Fibroblast of mammary gland (primary cell): ENCODE measurements around the gene CADM4.
A peak's percentile ranks its signal among the peaks of the same experiment; 100 is the strongest.
"Not testable (repeated sequence)": the region's sequence is repeated elsewhere in the genome, so short reads cannot be mapped to it uniquely, and the experiment has no call there.

Experiments used
- DNase-seq: peaks from one replicate; pipeline ENCODE4 v3.0.0-alpha.2; 2010; ENCODE audit warnings: low read depth
- H3K4me3 ChIP-seq: 2 replicates; pipeline ENCODE4 v1.5.1; 2011; ENCODE audit warnings: low read depth, mild to moderate bottlenecking, low read length, moderate library complexity; ENCODE audit not compliant: control insufficient read depth
- TF ChIP-seq, protein P1 (sequence below): conservative IDR thresholded peaks from 2 replicates; pipeline ENCODE4 v1.5.1; 2011; ENCODE audit warnings: low read depth, low read length, inconsistent platforms; ENCODE audit not compliant: control insufficient read depth, insufficient read depth

CADM4 gene

DNA sequence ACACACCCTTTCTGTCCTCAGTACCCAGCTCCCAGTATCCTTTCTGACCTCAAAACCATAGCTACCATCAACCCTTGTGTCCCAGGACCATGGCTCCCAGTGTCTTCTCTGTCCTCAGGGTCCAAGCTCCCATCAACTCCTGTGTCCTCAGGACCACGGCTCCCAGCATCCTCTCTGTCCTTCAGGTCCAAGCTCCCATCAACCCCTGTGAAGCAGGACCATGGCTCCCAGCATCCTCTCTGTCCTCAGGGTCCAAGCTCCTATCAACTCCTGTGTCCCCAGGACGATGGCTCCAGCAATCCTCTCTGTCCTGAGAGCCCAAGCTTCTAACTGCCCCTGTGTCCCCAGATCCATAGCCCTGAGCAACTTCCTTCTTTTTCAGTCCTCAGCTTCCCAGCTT lies 1.7 kb upstream of the CADM4 start:
- TF ChIP-seq, protein P1, sequence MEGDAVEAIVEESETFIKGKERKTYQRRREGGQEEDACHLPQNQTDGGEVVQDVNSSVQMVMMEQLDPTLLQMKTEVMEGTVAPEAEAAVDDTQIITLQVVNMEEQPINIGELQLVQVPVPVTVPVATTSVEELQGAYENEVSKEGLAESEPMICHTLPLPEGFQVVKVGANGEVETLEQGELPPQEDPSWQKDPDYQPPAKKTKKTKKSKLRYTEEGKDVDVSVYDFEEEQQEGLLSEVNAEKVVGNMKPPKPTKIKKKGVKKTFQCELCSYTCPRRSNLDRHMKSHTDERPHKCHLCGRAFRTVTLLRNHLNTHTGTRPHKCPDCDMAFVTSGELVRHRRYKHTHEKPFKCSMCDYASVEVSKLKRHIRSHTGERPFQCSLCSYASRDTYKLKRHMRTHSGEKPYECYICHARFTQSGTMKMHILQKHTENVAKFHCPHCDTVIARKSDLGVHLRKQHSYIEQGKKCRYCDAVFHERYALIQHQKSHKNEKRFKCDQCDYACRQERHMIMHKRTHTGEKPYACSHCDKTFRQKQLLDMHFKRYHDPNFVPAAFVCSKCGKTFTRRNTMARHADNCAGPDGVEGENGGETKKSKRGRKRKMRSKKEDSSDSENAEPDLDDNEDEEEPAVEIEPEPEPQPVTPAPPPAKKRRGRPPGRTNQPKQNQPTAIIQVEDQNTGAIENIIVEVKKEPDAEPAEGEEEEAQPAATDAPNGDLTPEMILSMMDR = no peak
- no peak for DNase-seq
- no peak overlapping the region for H3K4me3 ChIP-seq

DNA sequence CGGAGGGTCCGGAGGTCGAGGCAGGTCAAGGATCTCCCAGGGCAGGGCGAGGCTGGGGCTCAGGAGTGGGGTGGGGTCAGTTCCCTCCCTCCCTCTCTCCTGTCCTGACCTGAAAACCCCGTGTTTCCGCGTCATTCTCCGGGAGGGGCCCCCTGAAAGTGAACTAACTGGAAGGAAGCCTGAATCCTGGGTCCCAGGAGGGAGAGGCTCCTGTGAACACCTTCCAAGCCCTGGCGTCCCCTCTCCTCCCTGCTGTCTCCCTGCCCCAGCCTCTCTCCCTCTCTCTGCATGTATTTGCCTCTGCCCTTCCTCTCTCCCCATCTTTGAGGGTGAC lies 741 bp upstream of the CADM4 start:
- DNase-seq = no peak
- TF ChIP-seq, protein P1 = no peak
- H3K4me3 ChIP-seq = no peak overlapping the region

DNA sequence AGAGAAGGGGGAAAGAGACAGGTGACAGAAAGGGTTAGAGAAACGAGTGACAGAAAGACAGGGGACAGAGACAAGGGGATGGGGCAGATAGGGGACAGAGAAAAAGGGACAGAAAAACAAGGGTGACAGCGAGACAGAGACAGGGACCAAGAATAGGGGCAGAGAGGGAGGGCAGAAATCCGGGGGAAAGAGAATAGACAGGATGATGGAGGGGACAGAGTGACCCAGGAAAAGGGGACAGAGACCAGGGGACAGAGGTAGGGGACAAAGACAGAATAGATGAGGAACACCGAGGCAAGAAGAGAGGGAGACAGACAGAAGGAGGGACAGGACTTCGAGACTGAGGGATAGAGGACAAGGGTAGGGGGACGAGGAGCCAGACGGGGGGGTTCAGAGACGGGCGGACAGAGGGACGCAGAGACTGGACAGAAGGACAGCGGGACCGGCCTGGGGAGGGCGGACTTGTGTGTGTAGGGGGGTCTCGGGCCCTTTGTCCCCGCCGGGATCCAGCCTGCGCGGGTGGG lies 593 bp downstream of the CADM4 start:
- H3K4me3 ChIP-seq = no peak overlapping the region
- no peak for DNase-seq
- TF ChIP-seq, protein P1 = no peak

DNA sequence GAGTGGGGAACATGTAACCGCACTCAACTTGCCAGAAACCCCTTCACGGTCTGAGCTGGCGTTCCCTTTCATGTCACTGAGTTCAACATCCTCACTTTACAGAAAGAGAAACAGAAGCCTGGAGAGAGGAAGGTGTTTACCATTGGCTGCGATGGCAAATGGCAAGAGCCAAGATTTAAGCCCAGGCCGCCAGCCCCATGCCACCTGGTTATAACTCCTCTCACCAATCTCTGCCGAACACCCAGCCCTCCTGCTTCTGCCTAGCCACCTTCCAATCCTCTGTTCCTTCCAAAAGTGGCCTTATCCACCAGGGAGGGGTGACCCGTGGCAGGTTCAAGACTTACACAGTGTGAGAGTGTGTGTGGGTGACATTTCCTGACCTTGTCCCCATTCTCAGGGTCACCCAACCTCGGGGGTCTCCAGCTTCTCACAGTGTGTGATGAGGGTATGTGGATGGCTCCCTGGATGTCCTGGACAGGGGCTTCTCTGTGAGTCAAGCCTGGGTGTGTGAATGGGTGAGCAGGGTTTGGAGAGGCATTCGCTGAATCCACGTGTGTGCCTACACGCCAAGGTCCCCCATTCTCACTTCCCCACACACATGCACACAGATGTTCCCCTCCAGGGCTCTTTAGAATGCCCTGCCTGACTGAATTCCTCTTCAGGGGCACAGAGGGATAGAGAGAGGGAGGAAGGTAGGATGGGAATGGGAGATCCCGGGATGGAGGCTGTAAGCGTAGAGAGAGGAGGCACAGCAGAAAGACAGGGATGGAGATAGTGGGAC lies 1.2 kb downstream of the CADM4 start:
- TF ChIP-seq, protein P1 = no peak
- H3K4me3 ChIP-seq = no peak overlapping the region

DNA sequence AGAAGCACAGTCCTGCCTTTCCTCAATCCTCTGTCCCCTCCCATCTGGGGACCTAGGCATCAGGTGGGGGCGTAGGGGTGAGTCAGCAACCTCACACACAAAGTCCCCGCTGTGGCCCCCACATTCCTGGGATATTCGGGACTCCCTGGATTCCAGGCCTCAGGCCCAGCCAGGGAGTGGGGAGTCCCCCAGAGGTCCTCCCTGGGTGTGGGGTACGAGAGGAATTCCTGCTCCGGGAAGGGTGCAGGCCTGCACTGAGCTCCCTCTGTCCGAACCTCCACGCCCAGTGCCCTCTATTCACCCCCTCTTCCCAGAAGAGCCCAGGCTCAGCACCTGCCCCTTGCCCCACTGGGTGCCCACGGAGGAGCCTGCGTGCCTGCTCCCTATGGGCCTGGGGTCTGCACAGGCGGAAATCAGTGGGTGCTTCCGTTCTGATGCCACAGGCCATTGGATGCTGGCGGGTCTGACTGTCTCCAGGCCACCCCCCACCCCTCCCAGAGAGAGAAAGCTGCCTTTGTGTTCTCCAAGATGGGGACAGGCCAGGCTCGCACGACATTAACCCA lies 3.4 kb downstream of the CADM4 start:
- TF ChIP-seq, protein P1 = no peak
- DNase-seq = no peak
- H3K4me3 ChIP-seq = no peak overlapping the region

More for the DNA sequence above, 1.2 kb downstream of the CADM4 start:
- DNase-seq = no peak

DNA sequence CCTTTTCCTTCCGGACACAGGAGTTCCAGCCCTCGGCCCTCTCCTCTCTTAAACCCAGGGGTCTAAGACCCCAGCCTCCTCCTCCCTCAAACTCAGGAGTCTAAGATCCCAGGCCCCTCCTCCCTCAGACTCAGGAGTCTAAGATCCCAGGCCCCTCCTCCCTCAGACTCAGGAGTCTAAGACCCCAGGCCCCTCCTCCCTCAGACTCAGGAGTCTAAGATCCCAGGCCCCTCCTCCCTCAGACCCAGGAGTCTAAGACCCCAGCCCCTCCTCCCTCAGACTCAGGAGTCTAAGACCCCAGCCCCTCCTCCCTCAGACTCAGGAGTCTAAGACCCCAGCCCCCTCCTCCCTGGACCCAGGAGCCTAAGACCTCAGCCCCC lies 4.1 kb downstream of the CADM4 start:
- DNase-seq, H3K4me3 ChIP-seq: not testable (repeated sequence)

DNA sequence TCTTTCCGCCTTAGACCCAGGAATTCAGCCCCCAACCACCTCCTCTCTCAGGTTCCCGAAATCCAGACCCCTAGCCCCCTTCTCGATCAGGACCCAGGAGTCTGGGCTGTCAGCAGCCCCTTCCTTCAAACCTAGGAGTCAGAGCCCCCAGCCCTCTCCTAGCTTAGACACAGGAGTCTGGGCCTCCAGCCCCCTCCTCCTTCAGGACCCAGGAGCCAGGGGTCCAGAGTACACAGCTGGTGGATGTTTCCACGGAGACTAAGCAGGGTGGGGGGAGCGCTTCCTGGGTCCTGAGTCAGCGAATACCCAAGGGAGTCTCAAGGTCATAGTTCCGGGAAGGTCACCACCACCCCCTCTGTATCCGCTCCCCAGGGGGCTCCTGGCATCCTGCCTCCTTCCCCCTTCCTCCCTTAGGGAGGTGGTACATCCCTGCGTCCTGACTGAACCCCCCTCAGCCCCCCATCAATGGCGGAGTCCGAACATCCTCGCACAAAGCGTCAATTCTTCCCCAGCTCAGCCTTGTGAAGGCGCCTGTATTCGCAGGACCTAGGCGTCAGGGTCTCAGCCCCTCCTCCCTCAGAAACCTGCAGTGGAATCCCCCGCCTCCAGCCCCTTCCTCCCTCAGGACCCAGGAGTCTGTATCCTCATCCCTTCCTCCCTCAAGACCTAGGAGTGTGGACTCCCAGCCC lies 4.6 kb downstream of the CADM4 start:
- DNase-seq = peak; percentile 47
- H3K4me3 ChIP-seq = no peak overlapping the region
- TF ChIP-seq, protein P1 = no peak
